ENCODE measurements around the gene TMOD1.

GRCh38 chr9:97474372-97474925 lies 27.0 kb upstream of the TMOD1 start:
- no peak for TF ChIP-seq CTCF (IDR thresholded peaks at IDR 0.05; ENCODE audit: borderline replicate concordance, extremely low read depth, low read length, poor library complexity, severe bottlenecking)
- no peak for TF ChIP-seq EZH2 (IDR thresholded peaks at IDR 0.05; ENCODE audit: borderline replicate concordance, low read depth, low read length, severe bottlenecking)
